ENCODE results near the gene KLHL28.

The KLHL28 gene

DNA sequence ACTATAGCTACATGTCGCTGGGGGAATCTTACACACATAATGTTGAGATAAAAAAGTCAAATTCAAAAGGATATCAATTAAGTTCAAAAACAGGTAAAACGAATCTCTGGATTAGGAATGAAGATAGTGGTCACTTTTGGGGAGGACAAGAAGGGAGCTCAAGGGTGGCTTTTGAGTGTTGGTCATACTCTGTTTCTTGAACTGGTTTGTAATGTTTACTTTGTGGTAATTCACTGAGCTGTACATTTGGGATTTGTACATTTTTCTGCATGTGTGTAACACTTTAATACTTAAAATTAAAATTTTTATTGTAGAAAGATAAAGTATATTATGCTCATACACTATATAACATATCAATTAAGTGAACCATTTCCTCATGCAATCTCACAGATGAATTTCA lies 26.6 kb downstream of the KLHL28 start:
- no peak overlapping the region for H3K4me3 ChIP-seq (ENCODE audit: low read length)

DNA sequence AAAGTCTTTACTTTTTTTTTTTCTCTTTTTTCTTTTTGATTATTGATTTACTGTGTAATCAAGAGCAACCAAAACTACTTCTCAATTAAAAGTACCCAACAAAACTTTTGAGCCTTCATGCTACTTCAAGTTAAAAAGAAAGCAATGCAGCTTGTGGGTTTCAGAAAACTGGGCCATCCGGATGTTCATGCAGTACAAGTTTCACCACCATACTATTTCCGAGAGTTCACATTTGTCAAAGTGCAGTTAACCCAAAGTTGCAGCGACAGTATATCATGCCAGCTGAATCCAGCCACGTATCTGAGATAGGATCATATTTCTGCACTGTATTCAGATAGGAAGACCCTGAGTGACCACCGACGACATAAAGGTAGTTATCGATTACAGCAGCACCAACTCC lies 33.0 kb downstream of the KLHL28 start:
- no peak overlapping the region for H3K4me2 ChIP-seq (ENCODE audit: low read length)
- H3K27me3 ChIP-seq (ENCODE audit: control insufficient read depth, insufficient read depth, low read length), result no peaks in the 10 kb centered on the region
- no peaks in the 10 kb centered on the region for H3K9me3 ChIP-seq (replicated peaks; ENCODE audit: low read length)
- peaks cover 3% of the 10 kb centered on the region for H3K36me3 ChIP-seq (ENCODE audit: insufficient read depth, low read length)
- no peaks in the 10 kb centered on the region for H3K4me1 ChIP-seq (ENCODE audit: control insufficient read depth, insufficient read depth, low read length)
- H3K4me3 ChIP-seq (ENCODE audit: low read length), result no peak overlapping the region
- H3K9ac ChIP-seq (ENCODE audit: low read depth, low read length), result no peak overlapping the region

More for the DNA sequence above, 26.6 kb downstream of the KLHL28 start:
- Histone ChIP-seq H3K4me2 (ENCODE audit: low read length) (no peak overlapping the region), H3K36me3 (ENCODE audit: insufficient read depth, low read length) (peaks cover 27% of the 10 kb centered on the region), H3K4me1 (ENCODE audit: control insufficient read depth, insufficient read depth, low read length) (no peaks in the 10 kb centered on the region), H3K27me3 (ENCODE audit: control insufficient read depth, insufficient read depth, low read length) (no peaks in the 10 kb centered on the region), H3K9me3 (replicated peaks; ENCODE audit: low read length) (no peaks in the 10 kb centered on the region), H3K9ac (ENCODE audit: low read depth, low read length) (no peak overlapping the region)

GRCh38 chr14:44914849-44915248 lies 46.9 kb downstream of the KLHL28 start:
- Histone ChIP-seq H3K9ac (ENCODE audit: low read depth, low read length) (no peak overlapping the region), H3K4me3 (ENCODE audit: low read length) (no peak overlapping the region), H3K9me3 (replicated peaks; ENCODE audit: low read length) (no peaks in the 10 kb centered on the region), H3K4me2 (ENCODE audit: low read length) (no peak overlapping the region), H3K27me3 (ENCODE audit: control insufficient read depth, insufficient read depth, low read length) (peaks cover 7% of the 10 kb centered on the region), H3K36me3 (ENCODE audit: insufficient read depth, low read length) (no peaks in the 10 kb centered on the region), H3K4me1 (ENCODE audit: control insufficient read depth, insufficient read depth, low read length) (no peaks in the 10 kb centered on the region)

DNA sequence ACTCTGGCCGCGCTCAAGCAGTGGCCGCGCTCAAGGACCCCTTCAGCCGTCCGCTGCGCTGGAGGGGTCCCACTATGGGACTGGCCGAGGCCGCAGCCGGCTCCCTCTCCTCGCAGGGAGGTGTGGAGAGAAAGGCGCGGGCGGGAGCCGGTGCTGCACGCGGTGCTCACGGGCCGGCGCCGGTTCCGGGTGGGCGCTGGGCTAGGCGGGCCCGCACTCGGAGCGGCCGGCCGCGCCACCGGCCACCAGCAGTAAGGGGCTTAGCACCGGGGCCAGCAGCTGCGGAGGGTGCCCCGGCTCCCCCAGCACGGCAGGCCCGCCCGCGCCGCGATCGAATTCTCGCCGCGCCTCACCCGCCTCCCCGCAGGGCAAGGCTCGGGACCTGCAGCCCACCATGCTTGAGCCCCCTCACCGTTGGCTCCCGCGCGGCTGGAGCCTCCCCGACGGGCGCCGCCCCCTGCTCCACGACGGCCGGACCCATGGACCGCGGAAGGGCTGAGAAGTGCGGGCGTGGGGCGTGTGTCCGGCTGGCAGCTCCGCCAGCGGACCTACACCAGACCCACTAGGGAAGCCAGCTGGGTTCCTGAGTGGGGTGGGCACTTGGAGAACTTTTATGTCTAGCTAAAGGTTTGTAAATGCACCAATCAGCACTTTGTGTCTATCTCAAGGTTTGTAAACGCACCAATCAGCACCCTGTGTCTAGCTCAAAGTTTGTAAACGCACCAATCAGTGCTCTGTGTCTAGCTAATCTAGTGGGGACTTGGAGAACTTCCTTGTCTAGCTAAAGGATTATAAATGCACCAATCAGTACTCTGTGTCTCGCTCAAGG lies 49.5 kb downstream of the KLHL28 start:
- no peaks in the 10 kb centered on the region for H3K4me1 ChIP-seq (ENCODE audit: control insufficient read depth, insufficient read depth, low read length)
- H3K9me3 ChIP-seq (replicated peaks; ENCODE audit: low read length), result no peaks in the 10 kb centered on the region
- H3K9ac ChIP-seq (ENCODE audit: low read depth, low read length), result no peak overlapping the region
- peak overlapping the region; percentile 78 for H3K4me2 ChIP-seq (ENCODE audit: low read length)
- H3K27me3 ChIP-seq (ENCODE audit: control insufficient read depth, insufficient read depth, low read length), result peaks cover 7% of the 10 kb centered on the region
- peak overlapping the region; percentile 54 for H3K4me3 ChIP-seq (ENCODE audit: low read length)
- H3K36me3 ChIP-seq (ENCODE audit: insufficient read depth, low read length), result no peaks in the 10 kb centered on the region

DNA sequence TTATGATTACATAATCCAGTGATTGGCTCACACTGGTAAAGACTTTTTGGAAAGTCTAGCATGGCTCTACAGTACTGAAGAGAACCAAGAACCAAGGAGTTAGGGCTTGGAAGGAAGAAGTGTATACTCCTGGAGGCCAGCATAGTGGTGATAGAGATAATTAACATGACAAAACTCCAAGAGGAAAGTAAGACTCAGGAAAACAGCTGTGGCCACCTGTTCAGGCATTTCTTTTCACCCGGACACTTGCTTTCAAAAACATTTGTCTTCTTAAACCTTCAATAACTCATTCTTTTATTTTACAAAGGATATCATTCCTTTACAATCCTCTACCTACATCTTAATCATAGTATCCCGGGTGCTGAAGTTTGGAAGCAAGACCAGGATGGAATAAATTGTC lies 50.9 kb downstream of the KLHL28 start:
- peaks cover 7% of the 10 kb centered on the region for H3K27me3 ChIP-seq (ENCODE audit: control insufficient read depth, insufficient read depth, low read length)
- H3K4me2 ChIP-seq (ENCODE audit: low read length), result no peak overlapping the region
- H3K36me3 ChIP-seq (ENCODE audit: insufficient read depth, low read length), result no peaks in the 10 kb centered on the region
- H3K4me3 ChIP-seq (ENCODE audit: low read length), result no peak overlapping the region
- H3K9ac ChIP-seq (ENCODE audit: low read depth, low read length), result no peak overlapping the region
- H3K9me3 ChIP-seq (replicated peaks; ENCODE audit: low read length), result no peaks in the 10 kb centered on the region
- H3K4me1 ChIP-seq (ENCODE audit: control insufficient read depth, insufficient read depth, low read length), result no peaks in the 10 kb centered on the region

- Histone ChIP-seq H3K27me3 (ENCODE audit: control insufficient read depth, insufficient read depth, low read length) (no peaks in the 10 kb centered on the region), H3K9me3 (replicated peaks; ENCODE audit: low read length) (no peaks in the 10 kb centered on the region), H3K4me3 (ENCODE audit: low read length) (no peak overlapping the region), H3K4me1 (ENCODE audit: control insufficient read depth, insufficient read depth, low read length) (peaks cover 8% of the 10 kb centered on the region), H3K4me2 (ENCODE audit: low read length) (no peak overlapping the region), H3K9ac (ENCODE audit: low read depth, low read length) (no peak overlapping the region), H3K36me3 (ENCODE audit: insufficient read depth, low read length) (no peaks in the 10 kb centered on the region)
Measured at GRCh38 chr14:44901696-44902095, 60.1 kb downstream of the KLHL28 start.

DNA sequence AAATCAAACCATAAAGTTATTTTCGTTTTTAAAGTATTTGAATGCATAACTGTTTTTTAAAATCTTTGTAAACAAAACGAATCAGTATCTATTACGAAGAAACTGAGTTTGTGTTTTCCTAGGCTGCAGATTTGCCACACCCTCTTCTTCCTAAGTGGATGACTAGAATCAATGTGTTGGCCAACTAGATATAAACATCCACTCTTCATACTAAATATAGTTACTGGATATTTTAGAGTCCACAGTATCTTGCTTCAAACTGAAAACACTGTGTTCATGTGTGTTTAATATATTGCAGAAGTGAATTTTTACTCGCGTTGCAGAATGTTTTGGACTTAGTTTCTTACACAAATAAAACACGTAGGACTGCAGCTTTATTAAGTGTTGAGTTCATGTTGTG lies 63.2 kb downstream of the KLHL28 start:
- H3K9ac ChIP-seq (ENCODE audit: low read depth, low read length), result no peak overlapping the region
- peaks cover 8% of the 10 kb centered on the region for H3K4me1 ChIP-seq (ENCODE audit: control insufficient read depth, insufficient read depth, low read length)
- H3K4me3 ChIP-seq (ENCODE audit: low read length), result peak overlapping the region; percentile 82
- H3K27me3 ChIP-seq (ENCODE audit: control insufficient read depth, insufficient read depth, low read length), result no peaks in the 10 kb centered on the region
- H3K36me3 ChIP-seq (ENCODE audit: insufficient read depth, low read length), result no peaks in the 10 kb centered on the region
- H3K4me2 ChIP-seq (ENCODE audit: low read length), result peak overlapping the region; percentile 87
- H3K9me3 ChIP-seq (replicated peaks; ENCODE audit: low read length), result no peaks in the 10 kb centered on the region

DNA sequence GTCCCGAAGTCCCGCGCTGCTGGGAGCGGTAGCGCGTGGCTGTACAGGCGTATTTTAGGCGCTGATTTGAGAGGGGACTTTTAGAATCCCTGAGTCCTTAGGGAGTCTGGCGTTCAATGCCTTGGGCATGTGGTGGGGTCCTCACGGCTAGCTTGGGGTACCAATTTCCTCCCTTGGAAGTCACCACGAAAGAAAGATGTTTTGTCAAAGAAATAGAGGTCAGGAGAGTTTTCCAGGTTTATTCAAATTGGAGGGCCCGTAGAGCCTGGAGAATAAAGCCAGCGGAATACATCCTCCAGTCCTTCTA lies 63.9 kb downstream of the KLHL28 start:
- peak overlapping the region; percentile 87 for H3K4me2 ChIP-seq (ENCODE audit: low read length)
- no peaks in the 10 kb centered on the region for H3K9me3 ChIP-seq (replicated peaks; ENCODE audit: low read length)
- peak overlapping the region; percentile 82 for H3K4me3 ChIP-seq (ENCODE audit: low read length)
- no peaks in the 10 kb centered on the region for H3K27me3 ChIP-seq (ENCODE audit: control insufficient read depth, insufficient read depth, low read length)
- no peaks in the 10 kb centered on the region for H3K36me3 ChIP-seq (ENCODE audit: insufficient read depth, low read length)
- peak overlapping the region; percentile 92 for H3K9ac ChIP-seq (ENCODE audit: low read depth, low read length)
- H3K4me1 ChIP-seq (ENCODE audit: control insufficient read depth, insufficient read depth, low read length), result peaks cover 8% of the 10 kb centered on the region

DNA sequence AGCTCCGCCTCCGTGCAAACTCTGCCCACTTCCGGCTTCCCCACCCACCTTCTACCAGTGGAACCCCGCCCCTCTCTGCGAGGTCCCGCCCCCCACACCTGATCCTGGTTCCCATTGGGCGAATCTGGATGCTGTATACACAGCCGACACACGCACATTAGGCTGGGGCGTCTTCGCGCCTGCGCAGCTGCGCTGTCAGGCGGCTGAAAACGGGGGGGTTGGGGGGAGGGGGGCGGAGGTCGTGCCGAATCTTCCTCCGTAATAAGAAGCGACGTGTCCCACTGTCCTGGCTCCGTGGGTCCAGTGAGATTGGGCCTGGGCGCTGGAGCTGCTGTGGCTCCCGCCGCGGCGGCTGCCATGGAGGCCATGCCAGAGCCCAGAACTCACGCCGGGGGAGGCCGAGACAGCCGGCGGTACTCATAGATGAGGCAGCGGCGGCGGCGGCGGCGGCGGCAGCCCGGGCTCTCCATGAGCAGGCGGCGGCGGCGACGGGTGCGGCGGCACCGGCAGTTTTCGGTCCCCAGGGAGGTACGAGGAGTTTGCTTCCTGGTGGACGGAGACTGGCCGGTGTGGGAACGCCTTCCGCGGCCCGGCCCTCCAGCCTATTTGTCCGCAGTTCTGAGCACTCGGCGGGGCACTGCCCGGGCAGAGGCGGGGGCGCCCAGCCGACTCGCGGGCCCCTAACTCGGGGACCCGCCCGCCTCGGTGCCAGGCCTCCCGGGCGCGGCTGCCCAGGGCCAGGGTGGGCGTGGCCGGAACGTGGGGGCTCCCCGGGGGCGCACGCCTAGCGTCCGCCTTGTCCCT lies 64.5 kb downstream of the KLHL28 start:
- H3K4me1 ChIP-seq (ENCODE audit: control insufficient read depth, insufficient read depth, low read length), result peaks cover 8% of the 10 kb centered on the region
- H3K9me3 ChIP-seq (replicated peaks; ENCODE audit: low read length), result no peaks in the 10 kb centered on the region
- no peaks in the 10 kb centered on the region for H3K36me3 ChIP-seq (ENCODE audit: insufficient read depth, low read length)
- no peaks in the 10 kb centered on the region for H3K27me3 ChIP-seq (ENCODE audit: control insufficient read depth, insufficient read depth, low read length)
- H3K9ac ChIP-seq (ENCODE audit: low read depth, low read length), result peak overlapping the region; percentile 92
- peak overlapping the region; percentile 82 for H3K4me3 ChIP-seq (ENCODE audit: low read length)
- peak overlapping the region; percentile 87 for H3K4me2 ChIP-seq (ENCODE audit: low read length)

DNA sequence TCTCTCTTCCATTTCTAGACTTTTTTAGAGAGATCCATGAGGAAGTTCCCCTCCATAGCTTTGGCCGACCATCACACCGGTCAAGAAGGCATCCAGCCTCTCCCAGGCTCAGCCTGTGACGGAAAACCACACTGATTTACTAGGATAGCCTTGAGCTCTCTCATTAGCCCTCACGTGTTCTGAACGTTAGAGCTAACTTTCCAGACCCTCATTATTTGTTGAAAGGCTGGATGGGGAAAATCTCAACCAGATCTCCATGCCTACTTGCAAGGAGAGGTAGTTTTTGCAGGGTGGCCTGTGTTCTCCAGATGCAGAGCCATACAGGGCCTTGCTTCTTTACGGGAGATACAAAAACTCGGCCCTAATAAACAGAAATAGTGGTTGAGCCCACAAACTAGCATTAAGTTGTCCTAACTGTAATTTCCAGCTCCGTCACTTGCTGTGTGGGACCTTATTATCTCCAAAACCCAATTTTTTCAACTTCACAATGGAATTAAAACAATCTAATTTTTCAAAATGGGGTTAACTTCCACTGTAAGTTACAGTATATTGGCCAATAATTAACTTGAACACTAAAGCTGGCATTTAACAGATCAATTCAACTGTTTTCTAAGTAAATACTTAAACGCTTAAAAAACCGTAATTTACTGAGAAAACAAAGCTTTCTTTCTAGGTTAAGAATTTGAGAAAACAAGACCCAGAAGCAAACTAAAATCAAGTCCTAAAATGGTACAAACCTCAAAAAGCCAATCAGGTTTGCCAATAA lies 65.3 kb downstream of the KLHL28 start:
- Histone ChIP-seq H3K4me1 (ENCODE audit: control insufficient read depth, insufficient read depth, low read length) (peaks cover 8% of the 10 kb centered on the region), H3K4me3 (ENCODE audit: low read length) (peak overlapping the region; percentile 36), H3K9ac (ENCODE audit: low read depth, low read length) (no peak overlapping the region), H3K27me3 (ENCODE audit: control insufficient read depth, insufficient read depth, low read length) (no peaks in the 10 kb centered on the region), H3K9me3 (replicated peaks; ENCODE audit: low read length) (no peaks in the 10 kb centered on the region), H3K36me3 (ENCODE audit: insufficient read depth, low read length) (no peaks in the 10 kb centered on the region), H3K4me2 (ENCODE audit: low read length) (peak overlapping the region; percentile 40)

GRCh38 chr14:44895716-44896115 lies 66.0 kb downstream of the KLHL28 start:
- H3K9me3 ChIP-seq (replicated peaks; ENCODE audit: low read length), result no peaks in the 10 kb centered on the region
- H3K9ac ChIP-seq (ENCODE audit: low read depth, low read length), result no peak overlapping the region
- H3K4me1 ChIP-seq (ENCODE audit: control insufficient read depth, insufficient read depth, low read length), result peaks cover 8% of the 10 kb centered on the region
- no peaks in the 10 kb centered on the region for H3K36me3 ChIP-seq (ENCODE audit: insufficient read depth, low read length)
- H3K27me3 ChIP-seq (ENCODE audit: control insufficient read depth, insufficient read depth, low read length), result no peaks in the 10 kb centered on the region
- H3K4me3 ChIP-seq (ENCODE audit: low read length), result no peak overlapping the region
- H3K4me2 ChIP-seq (ENCODE audit: low read length), result no peak overlapping the region
